ENCODE results near the gene DPYD.

The DPYD gene

DNA sequence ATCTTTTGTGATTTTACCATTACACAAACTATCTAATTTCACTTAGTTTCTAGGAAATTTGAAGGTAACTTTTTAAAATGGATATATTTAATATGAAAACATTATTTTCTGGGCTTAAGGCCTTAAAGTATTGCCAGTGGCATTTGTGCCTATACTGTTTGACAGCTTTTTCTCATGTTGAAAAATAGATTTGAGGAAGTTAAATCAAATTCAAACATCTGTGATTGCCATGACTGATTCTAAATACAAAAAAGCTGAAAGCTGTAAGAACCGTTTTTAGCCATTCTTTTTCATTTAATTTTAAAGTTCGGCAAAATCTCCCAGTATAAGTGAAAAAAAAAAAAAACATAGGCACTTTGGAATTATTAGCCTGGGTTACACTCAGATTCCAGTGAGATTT is 301.1 kb downstream of the DPYD start:
- Histone ChIP-seq H3K36me3 (ENCODE audit: control insufficient read depth, insufficient read depth, low read length) (no peaks in the 10 kb centered on the region), H3K27me3 (replicated peaks; ENCODE audit: control insufficient read depth, insufficient read depth, low read length) (no peaks in the 10 kb centered on the region), H3K4me3 (replicated peaks; ENCODE audit: low read depth, low read length) (no peak overlapping the region)
- DNase-seq (ENCODE audit: extremely low read depth, insufficient read length) = no peak
- TF ChIP-seq, protein P1, sequence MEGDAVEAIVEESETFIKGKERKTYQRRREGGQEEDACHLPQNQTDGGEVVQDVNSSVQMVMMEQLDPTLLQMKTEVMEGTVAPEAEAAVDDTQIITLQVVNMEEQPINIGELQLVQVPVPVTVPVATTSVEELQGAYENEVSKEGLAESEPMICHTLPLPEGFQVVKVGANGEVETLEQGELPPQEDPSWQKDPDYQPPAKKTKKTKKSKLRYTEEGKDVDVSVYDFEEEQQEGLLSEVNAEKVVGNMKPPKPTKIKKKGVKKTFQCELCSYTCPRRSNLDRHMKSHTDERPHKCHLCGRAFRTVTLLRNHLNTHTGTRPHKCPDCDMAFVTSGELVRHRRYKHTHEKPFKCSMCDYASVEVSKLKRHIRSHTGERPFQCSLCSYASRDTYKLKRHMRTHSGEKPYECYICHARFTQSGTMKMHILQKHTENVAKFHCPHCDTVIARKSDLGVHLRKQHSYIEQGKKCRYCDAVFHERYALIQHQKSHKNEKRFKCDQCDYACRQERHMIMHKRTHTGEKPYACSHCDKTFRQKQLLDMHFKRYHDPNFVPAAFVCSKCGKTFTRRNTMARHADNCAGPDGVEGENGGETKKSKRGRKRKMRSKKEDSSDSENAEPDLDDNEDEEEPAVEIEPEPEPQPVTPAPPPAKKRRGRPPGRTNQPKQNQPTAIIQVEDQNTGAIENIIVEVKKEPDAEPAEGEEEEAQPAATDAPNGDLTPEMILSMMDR (IDR thresholded peaks at IDR 0.05; ENCODE audit: insufficient read depth, low read length, poor library complexity, severe bottlenecking) = no peak

DNA sequence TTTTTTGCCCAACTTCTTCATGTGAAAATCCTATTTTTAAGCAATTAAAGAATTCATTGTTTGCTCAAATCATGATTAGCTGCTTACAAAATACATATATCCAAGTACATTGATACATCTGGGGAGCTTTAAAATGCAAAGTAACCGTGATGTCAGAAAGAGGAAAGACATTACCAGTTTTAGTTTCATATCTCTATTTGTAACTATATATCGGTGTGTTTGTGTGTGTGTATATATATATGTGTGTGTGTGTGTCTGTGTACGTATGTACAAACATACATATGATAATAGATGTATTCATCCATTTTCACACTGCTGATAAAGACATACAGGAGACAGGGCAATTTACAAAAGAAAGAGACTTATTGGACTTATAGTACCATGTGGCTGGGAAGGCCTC is 310.1 kb downstream of the DPYD start:
- Histone ChIP-seq H3K4me3 (replicated peaks; ENCODE audit: low read depth, low read length) (no peak overlapping the region), H3K27me3 (replicated peaks; ENCODE audit: control insufficient read depth, insufficient read depth, low read length) (no peaks in the 10 kb centered on the region), H3K36me3 (ENCODE audit: control insufficient read depth, insufficient read depth, low read length) (no peaks in the 10 kb centered on the region)
- peak; percentile 2 for DNase-seq (ENCODE audit: extremely low read depth, insufficient read length)
- TF ChIP-seq, protein P1 (IDR thresholded peaks at IDR 0.05; ENCODE audit: insufficient read depth, low read length, poor library complexity, severe bottlenecking) = no peak

DNA sequence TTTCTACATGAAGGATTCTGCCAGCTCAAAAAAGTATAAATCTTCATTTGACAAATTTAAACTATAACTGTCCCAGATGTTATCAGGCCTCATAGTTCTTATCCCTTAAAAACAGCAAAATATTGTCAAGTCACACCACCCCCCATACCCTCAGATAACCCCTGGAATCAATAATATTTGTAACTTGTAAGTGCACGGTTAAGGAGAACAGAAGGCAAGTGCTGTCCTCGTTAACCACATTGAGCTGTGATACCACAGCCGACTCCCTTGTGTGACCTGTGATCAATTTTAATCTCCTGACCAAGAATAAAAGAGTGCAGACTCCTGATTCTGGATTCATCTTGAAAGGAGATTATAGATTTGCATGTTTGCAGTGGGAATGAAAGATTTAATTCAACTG is 310.7 kb downstream of the DPYD start:
- no peaks in the 10 kb centered on the region for H3K36me3 ChIP-seq (ENCODE audit: control insufficient read depth, insufficient read depth, low read length)
- no peak overlapping the region for H3K4me3 ChIP-seq (replicated peaks; ENCODE audit: low read depth, low read length)
- DNase-seq (ENCODE audit: extremely low read depth, insufficient read length) = no peak
- H3K27me3 ChIP-seq (replicated peaks; ENCODE audit: control insufficient read depth, insufficient read depth, low read length) = no peaks in the 10 kb centered on the region
- TF ChIP-seq, protein P1 (IDR thresholded peaks at IDR 0.05; ENCODE audit: insufficient read depth, low read length, poor library complexity, severe bottlenecking) = no peak

DNA sequence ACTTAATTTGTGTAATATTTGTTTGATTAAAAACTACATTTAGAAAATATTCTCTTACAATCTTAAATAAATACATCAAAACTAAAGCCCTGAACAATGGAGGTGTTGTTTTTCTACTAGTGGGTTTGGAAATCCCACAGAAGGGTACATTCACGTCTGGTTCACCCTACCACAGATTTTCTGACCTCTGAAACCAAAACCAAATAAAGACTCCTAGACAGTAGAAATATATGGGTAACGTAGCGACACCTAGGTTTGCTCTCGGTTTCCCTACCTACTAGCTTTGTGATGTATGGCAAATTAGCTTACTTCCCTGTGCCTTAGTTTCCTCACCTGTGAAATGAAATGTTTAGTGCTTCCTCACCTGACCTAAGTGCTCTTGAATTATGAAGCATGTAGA is 312.6 kb downstream of the DPYD start:
- DNase-seq (ENCODE audit: extremely low read depth, insufficient read length) = no peak

DNA sequence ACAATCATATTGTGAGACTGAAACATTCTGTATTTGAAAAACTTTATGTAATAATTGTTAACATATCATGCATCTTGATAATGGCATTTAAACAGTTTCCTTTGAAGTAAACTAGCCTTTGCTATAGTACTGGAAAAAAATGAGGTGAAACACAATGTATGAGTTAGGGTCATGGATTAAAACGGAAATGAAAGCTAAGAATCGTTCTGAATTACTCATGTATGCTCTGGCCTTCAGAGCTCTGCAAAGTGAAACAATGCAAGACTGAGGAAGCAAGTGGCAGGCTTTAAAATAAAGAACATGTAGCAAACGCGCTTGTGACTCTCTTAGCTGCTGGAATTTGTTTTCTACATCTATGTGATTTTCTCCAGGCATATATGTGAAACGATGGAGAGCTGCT is 317.1 kb downstream of the DPYD start:
- no peak overlapping the region for H3K4me3 ChIP-seq (replicated peaks; ENCODE audit: low read depth, low read length)
- no peaks in the 10 kb centered on the region for H3K36me3 ChIP-seq (ENCODE audit: control insufficient read depth, insufficient read depth, low read length)
- no peaks in the 10 kb centered on the region for H3K27me3 ChIP-seq (replicated peaks; ENCODE audit: control insufficient read depth, insufficient read depth, low read length)
- peak; percentile 6 for DNase-seq (ENCODE audit: extremely low read depth, insufficient read length)
- TF ChIP-seq, protein P1 (IDR thresholded peaks at IDR 0.05; ENCODE audit: insufficient read depth, low read length, poor library complexity, severe bottlenecking) = no peak

More for the DNA sequence above, 312.6 kb downstream of the DPYD start:
- TF ChIP-seq, protein P1 (IDR thresholded peaks at IDR 0.05; ENCODE audit: insufficient read depth, low read length, poor library complexity, severe bottlenecking) = no peak
- Histone ChIP-seq H3K36me3 (ENCODE audit: control insufficient read depth, insufficient read depth, low read length) (no peaks in the 10 kb centered on the region), H3K27me3 (replicated peaks; ENCODE audit: control insufficient read depth, insufficient read depth, low read length) (no peaks in the 10 kb centered on the region), H3K4me3 (replicated peaks; ENCODE audit: low read depth, low read length) (no peak overlapping the region)

DNA sequence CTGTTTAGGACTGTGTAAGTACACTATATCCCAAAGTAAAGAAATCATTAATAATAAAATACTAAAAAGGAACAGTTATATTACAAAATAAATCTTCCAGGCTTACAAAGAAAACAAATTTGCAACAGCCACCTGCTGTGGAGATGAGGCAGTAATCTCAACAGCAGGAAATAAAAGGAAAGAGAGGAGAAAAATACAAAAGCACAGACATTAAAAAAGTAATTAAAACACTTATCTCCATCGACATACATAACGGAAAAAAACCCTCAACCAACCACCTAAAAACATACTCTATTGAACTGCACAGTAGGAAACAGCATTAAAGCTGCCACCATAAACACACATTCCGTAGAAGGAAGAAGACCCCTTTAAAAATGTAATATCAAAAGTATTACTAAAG is 317.6 kb downstream of the DPYD start:
- Histone ChIP-seq H3K4me3 (replicated peaks; ENCODE audit: low read depth, low read length) (no peak overlapping the region), H3K27me3 (replicated peaks; ENCODE audit: control insufficient read depth, insufficient read depth, low read length) (no peaks in the 10 kb centered on the region), H3K36me3 (ENCODE audit: control insufficient read depth, insufficient read depth, low read length) (no peaks in the 10 kb centered on the region)
- no peak for DNase-seq (ENCODE audit: extremely low read depth, insufficient read length)
- TF ChIP-seq, protein P1 (IDR thresholded peaks at IDR 0.05; ENCODE audit: insufficient read depth, low read length, poor library complexity, severe bottlenecking) = no peak
